Heart left ventricle (tissue), 13 donors: ENCODE measurements around the gene PSMG4.

ENCODE experiments used
- CTCF ChIP-seq, 12 donors: fragments of 200-600 bp; sonication (generic) in 4 of 12; IDR thresholded peaks; one replicate each; pipeline versions ENCODE4 v1.5.0 to v1.8.0; 2018 to 2022; ENCODE audit warnings: antibody characterized with exemption in 12 of 12, mild to moderate bottlenecking in 5 of 12
- POLR2A ChIP-seq, 2 donors: fragments of 450-650 bp; IDR thresholded peaks; one replicate each; pipeline ENCODE4 v1.6.1; 2017; ENCODE audit warnings: antibody characterized with exemption in 2 of 2, mild to moderate bottlenecking in 2 of 2, moderate library complexity in 2 of 2
- donor health status: ischemic (EF 13 %, LVEDD 7.1; RV severe dilation, severe dysfunction).
- donor health status: DM: no; HTN: yes; CAD: no.
- donor health status: DM: no; HTN: no; CAD: no.
- donor health status: ischemic (EF 25% LVEDD 6.9; RV normal size, moderate dysfunction).
- donor health status: ischemic (EF 25% LVEDD 5.7; RV mildly dilated, moderate dysfunction).
- donor health status: ischemic (EF 35%, LVEDD 5.7; RV mildly dilated, moderate dysfunction).
- donor health status: nonischemic (EF 11% LVEDD 7.7; RV severe dilation, severe dysfunction).
- donor health status: DM: yes; HTN: yes; CAD: no.
- donor health status: PGD.
- donor health status: ischemic (EF 29% LVEDD 5.4; RV normal size, mild dysfunction).
- donor health status: nonischemic (EF 23%, LVEDD 6.1; RV moderate dilation, normal function).

- TF ChIP-seq CTCF (IDR thresholded peaks at IDR 0.05), result peak in 1 of 12 donors; percentile 8
- TF ChIP-seq POLR2A (IDR thresholded peaks at IDR 0.05), result no peak
Measured at GRCh38 chr6:3239110-3239830, 19.5 kb upstream of the PSMG4 start.
